ENCODE results near the gene PPIE. TPM values are rescaled to one million over a fixed set of nuclear protein-coding genes. Genes with fewer than 3 reads are reported as not detected.

Gene PPIE
- total RNA-seq = 41.8 and 43.2 TPM in 2 replicates

DNA sequence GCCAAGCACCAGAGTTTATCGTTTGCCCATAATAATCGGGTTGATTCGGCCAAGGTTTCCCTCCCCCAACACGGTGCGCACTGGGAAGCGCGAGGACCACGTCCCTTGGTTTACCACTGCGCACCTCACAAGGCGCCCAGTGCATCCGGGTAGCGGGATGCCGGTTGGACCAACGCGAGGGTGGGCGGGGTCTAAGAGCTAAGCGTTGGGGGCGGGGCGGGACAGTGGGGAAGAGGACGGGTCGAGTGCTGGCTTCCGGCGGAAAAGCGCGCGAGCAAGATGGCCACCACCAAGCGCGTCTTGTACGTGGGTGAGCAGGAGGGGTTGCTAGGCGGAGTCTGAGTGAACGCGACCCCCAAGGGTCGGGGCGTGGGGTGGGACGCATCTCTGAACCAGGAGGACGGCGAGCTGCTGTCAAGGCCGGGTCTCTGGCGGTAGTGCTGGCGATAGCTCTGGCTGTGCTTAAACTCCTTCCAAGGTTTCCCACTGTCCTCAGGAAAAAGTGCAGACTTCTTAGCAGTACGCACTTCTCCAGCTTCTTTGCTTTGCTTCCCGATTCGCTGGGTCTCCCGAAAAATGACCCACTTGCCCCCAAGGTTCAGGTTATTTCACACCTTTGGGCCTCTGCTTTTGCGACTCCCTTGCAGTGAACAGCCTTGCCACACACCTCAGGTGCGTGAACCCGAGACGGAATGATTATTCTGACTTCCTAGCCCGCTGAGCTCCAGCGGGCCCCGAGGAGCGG, at the start of gene PPIE:
PPIE (plus strand) TSS at position 261 of the 745 bp plus-strand sequence; CDS start at position 280, 19 bp downstream.

DNA sequence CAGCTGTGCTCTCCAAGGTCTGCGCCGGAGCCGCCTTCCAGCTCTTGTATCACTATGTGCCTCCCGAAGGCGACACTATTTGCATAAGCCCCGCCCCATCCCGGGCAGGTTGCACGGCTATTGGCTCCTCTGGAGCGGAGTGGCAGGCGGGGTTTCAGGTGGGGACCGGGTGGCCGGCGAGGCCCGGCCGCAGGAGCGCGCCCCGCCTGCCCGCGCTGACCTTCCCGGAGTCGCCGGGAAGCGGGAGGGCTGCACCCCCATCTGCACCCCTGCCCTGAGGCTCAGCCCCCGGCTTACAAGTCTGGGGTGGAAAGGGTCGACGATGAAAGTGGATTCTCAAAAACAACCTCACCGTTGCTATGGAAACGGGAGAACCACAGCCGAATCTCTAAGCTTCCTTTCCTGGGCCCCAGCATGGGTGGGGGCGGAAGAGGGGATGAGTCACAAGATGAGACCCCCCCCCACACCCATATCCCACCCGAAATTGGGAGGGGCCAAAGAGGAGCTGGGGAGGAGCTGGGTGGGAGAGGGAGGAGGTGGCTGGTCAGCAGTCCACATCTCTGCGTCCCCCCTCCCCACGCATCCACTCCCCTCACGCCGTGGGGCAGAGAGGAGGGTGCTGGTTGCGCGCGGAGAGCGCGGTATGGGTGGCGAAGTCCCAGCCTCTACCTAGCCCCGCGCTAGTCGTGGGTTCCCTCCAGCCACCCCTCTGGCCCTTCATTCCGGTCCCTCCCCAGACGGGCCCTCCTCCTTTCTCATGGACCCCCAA, 47.1 kb upstream of the PPIE start, which contains the start of gene HPCAL4:
HPCAL4 (minus strand) TSS at position 51 of the 769 bp plus-strand sequence. CDS start 6,830 bp downstream, outside the sequence.

DNA sequence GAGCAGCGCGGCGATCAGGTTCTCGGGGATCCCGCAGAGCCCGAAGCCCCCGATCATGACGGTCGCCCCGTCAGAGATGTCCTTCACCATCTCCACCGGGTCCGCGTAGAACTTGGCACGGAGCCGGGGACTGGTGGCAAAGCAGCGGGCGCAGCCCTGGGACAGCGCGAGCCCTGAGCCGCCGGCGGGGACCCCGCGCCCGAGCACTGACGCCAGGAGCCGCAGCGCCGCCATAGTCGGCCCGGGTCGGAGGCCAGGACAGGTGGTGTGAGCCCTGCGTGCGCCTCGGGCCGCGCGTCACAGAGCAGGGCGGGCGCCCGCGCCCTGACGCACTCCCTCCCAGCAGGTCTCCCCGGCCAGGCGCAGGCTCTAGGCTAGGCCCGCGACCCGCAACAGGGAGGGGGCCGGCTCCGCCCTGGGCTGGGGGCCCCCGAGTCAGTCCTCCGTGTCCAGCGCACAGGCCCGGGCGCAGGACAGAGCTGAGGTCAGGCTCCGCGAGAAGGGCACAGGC, 32.4 kb downstream of the PPIE start, which contains the start of gene OXCT2:
OXCT2 (minus strand) TSS at position 327 of the 511 bp plus-strand sequence; CDS start at position 234, 93 bp downstream.

DNA sequence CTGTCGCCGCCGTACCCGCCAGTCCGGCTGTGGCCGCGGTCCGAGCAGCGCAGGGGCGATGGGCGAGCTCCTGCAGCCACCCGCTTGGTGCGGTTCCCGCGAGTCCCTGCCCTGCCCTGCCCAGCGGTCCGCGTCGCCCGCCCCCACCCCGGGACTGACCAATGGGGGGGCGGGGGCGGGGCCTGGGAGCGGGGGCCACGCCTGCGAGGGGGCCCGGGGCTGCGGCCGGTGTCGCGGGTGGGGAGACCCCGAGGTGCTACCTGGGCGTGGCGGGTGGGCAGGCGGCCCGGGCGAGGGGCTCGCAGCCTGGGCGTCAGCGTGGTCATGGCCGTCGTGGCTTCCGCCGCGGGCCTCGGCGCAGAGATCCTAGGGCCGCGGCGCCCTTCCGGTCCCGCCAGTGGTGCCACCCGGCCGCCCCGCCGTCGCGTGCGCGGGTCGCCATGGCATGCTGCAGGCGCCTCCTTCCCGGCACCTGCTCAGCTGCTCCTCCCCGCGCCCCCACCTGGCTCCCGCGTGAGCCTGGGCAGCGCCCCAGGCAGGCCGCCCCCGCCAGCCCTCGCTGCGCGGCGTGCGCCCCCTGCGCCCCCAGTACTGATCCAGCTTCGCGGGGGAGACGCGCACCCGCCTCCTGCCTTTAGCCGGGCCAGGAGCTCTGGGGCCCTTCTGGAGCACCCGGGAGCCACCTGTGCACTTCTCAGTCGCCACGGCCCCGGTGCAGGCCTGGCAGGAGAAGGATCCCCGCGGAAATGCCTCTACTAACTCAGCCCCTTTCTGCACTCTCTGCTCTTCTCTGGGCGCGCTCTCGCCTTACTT, 50.3 kb downstream of the PPIE start, which contains the start of gene BMP8B:
BMP8B (minus strand) TSS at position 108 of the 813 bp plus-strand sequence. CDS start 380 bp downstream, outside the sequence.

Other genes with a start within 250 kb of the PPIE start
- gene BMP8A, start 247.2 kb upstream of the PPIE start, total RNA-seq = not detected in 2 replicates
- gene PABPC4, start 162.1 kb upstream of the PPIE start, total RNA-seq = 174 and 187 TPM in 2 replicates
- gene HEYL, start 99.2 kb upstream of the PPIE start, total RNA-seq = under 0.01 TPM in 1 of 2 replicates, not detected in the other
- not detected in 2 replicates for gene NT5C1A, start 66.8 kb upstream of the PPIE start, total RNA-seq
- gene HPCAL4, start 47.4 kb upstream of the PPIE start, total RNA-seq = not detected in 2 replicates
- 1.5 and 1.6 TPM in 2 replicates for gene OXCT2, start 32.5 kb downstream of the PPIE start, total RNA-seq
- gene BMP8B, start 50.0 kb downstream of the PPIE start, total RNA-seq = not detected in 2 replicates
- gene TRIT1, start 144.6 kb downstream of the PPIE start, total RNA-seq = 15.0 and 16.6 TPM in 2 replicates
- 0.15 and 0.50 TPM in 2 replicates for gene MYCL, start 163.0 kb downstream of the PPIE start, total RNA-seq
- gene MFSD2A, start 216.3 kb downstream of the PPIE start, total RNA-seq = 2.0 and 4.0 TPM in 2 replicates